Activated T-cell treated with anti-CD3 and anti-CD28 coated beads, Interleukin-2, amount 50 U/mL, for 24 hours (primary cell): ENCODE measurements around the gene ALLC.
A peak's percentile ranks its signal among the peaks of the same experiment; 100 is the strongest.
"Not testable (repeated sequence)": the region's sequence is repeated elsewhere in the genome, so short reads cannot be mapped to it uniquely, and the experiment has no call there.

Experiments
- DNase-seq: peaks from one replicate; pipeline ENCODE4 v3.0.0-alpha.2; 2020
- H3K27ac Mint-ChIP-seq: 2 replicates; pipeline ENCODE4 v1.8.0; 2020; ENCODE audit warnings: mild to moderate bottlenecking, mixed read lengths
- H3K27me3 Mint-ChIP-seq: 2 replicates; pipeline ENCODE4 v1.8.0; 2020; ENCODE audit warnings: mixed read lengths
- H3K36me3 Mint-ChIP-seq: 2 replicates; pipeline ENCODE4 v1.8.0; 2020; ENCODE audit warnings: low read depth, mixed read lengths
- H3K4me1 Mint-ChIP-seq: 2 replicates; pipeline ENCODE4 v1.8.0; 2020; ENCODE audit warnings: low read depth, mixed read lengths
- H3K4me3 Mint-ChIP-seq: 2 replicates; pipeline ENCODE4 v1.8.0; 2020; ENCODE audit warnings: mild to moderate bottlenecking, moderate library complexity, mixed read lengths
- H3K9me3 Mint-ChIP-seq: 2 replicates; pipeline ENCODE4 v1.8.0; 2020; ENCODE audit warnings: mixed read lengths

The ALLC gene

GRCh38 chr2:3652896-3653625 lies 4.9 kb upstream of the ALLC start:
- DNase-seq = no peak
- Mint-ChIP-seq H3K4me1 (peaks cover 17% of the 10 kb centered on the region), H3K36me3 (no peaks in the 10 kb centered on the region), H3K27ac (no peak overlapping the region), H3K4me3 (no peak overlapping the region), H3K9me3 (no peaks in the 10 kb centered on the region), H3K27me3 (no peaks in the 10 kb centered on the region)

DNA sequence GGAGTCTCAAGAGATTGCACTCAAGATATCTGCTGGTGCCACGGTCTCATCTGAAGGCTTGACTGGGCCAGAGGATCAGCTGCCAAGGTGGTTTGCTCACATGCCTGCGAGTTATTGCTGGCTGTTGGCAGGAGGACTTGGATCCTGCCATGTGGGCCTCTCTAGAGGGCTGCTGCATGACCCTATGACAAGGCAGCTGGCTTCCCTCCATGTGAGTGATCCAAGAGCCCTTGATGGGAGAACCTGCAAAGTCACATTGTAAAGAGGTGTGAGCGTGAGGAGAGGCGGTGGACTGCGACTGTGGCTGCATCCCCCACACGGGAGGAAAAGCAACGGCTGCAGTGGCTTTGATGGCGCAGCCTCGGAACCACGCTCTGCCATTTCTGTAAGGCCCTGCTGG lies 4.0 kb upstream of the ALLC start:
- no peak for DNase-seq
- peaks cover 17% of the 10 kb centered on the region for H3K4me1 Mint-ChIP-seq
- no peaks in the 10 kb centered on the region for H3K9me3 Mint-ChIP-seq
- no peak overlapping the region for H3K27ac Mint-ChIP-seq
- H3K27me3 Mint-ChIP-seq = no peaks in the 10 kb centered on the region
- no peak overlapping the region for H3K4me3 Mint-ChIP-seq
- H3K36me3 Mint-ChIP-seq = no peaks in the 10 kb centered on the region

DNA sequence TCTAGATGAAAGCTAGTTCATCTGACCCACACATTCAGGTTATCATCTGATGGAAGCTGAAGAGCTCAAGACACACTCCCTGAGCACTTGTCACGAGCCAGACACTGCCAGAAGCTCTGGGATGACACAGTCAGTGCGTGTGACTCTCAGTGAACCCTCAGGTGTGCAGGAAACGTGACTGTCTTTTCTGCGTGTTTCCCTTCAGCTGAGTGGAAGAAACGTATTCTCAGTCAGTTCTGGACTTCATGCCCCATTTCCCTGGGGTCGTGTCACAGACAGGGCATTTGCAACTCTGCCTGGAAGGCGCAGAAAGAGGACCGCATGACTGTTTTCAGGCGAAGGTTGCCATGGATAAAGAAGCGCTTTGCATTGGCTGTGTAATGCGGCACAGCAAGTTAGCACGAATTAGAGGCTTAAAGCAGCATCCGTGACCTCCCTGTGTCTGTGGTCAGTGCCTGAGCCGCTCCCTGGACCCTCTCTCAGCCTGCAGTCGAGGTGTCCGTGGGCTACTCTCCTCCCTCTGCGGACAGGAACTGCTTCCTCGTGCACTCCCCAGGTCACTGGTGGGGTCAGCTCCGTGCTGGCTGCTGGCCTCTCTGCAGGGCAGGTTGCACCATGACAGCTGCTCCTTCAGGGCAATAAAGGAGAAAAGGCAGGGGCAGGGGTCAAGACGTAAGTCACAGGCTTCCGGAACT lies 3.3 kb upstream of the ALLC start:
- no peak for DNase-seq
- Mint-ChIP-seq H3K27ac (no peak overlapping the region), H3K27me3 (no peaks in the 10 kb centered on the region), H3K4me3 (no peak overlapping the region), H3K36me3 (no peaks in the 10 kb centered on the region), H3K4me1 (peaks cover 20% of the 10 kb centered on the region), H3K9me3 (no peaks in the 10 kb centered on the region)

GRCh38 chr2:3655871-3656761 lies 1.9 kb upstream of the ALLC start:
- no peak for DNase-seq
- H3K4me3 Mint-ChIP-seq = no peak overlapping the region
- no peaks in the 10 kb centered on the region for H3K27me3 Mint-ChIP-seq
- no peak overlapping the region for H3K27ac Mint-ChIP-seq
- H3K9me3 Mint-ChIP-seq = no peaks in the 10 kb centered on the region
- H3K36me3 Mint-ChIP-seq = no peaks in the 10 kb centered on the region
- peaks cover 24% of the 10 kb centered on the region for H3K4me1 Mint-ChIP-seq

- H3K27ac Mint-ChIP-seq = no peak overlapping the region
- H3K36me3 Mint-ChIP-seq = no peaks in the 10 kb centered on the region
- DNase-seq = no peak
- H3K4me1 Mint-ChIP-seq = peaks cover 16% of the 10 kb centered on the region
- H3K27me3 Mint-ChIP-seq = no peaks in the 10 kb centered on the region
- no peaks in the 10 kb centered on the region for H3K9me3 Mint-ChIP-seq
- no peak overlapping the region for H3K4me3 Mint-ChIP-seq
Measured at GRCh38 chr2:3656762-3657721, 958 bp upstream of the ALLC start.

DNA sequence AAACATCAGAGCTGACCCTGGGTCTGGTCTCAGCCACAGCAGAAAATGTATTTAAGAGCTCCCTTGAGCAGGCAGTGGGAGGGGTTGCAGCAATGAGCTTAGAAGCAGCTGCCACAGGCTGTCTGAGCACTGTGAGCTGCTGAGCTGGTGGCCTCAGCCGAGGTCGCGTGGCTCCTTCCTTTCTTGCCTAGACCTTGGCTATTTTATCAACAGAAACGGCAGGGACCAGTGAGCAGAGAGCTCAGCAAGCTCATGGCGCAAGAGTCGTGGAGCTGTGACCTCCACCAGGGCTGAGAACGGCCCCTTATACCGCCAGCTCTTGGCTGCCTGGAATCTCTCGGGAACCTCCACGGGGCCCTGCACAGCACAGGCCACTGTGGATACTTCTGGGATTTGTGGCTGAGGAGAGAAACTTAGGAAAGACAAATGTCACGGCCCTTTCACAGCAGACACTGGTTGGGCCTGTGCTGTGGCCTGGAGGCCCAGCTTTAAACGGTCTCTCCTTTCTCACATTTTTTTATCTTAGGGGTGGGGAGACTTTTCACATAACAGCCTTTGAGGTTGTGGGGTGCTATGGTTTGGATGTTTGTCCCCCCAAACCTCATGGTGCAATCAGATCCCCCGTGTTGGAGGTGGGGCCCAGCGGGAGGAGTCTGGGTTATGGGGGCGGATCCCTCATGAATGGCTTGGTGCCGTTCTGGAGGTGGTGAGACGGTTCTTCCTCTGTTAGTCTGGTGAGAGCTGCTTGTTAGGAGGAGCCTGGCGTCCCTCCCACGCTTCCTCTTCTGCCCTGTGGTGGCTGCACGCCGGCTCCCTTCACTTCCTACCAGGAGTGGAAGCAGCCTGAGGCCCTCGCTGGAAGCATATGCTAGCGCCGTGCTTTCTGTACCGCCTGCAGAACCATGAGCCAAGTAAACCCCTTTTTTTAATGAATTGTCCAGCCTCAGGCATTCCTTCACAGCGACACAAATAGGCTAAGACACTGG lies 1.7 kb downstream of the ALLC start:
- Mint-ChIP-seq H3K27me3 (no peaks in the 10 kb centered on the region), H3K36me3 (no peaks in the 10 kb centered on the region), H3K4me1 (peaks cover 13% of the 10 kb centered on the region), H3K9me3 (no peaks in the 10 kb centered on the region), H3K4me3 (no peak overlapping the region), H3K27ac (no peak overlapping the region)
- DNase-seq = no peak

GRCh38 chr2:3660640-3661039 lies 2.6 kb downstream of the ALLC start:
- H3K27ac Mint-ChIP-seq, H3K4me3 Mint-ChIP-seq, H3K9me3 Mint-ChIP-seq, H3K36me3 Mint-ChIP-seq, DNase-seq, H3K27me3 Mint-ChIP-seq: not testable (repeated sequence)
- H3K4me1 Mint-ChIP-seq = peaks cover 13% of the 10 kb centered on the region

GRCh38 chr2:3661149-3661660 lies 3.2 kb downstream of the ALLC start:
- no peak overlapping the region for H3K27ac Mint-ChIP-seq
- DNase-seq = no peak
- H3K4me1 Mint-ChIP-seq = peaks cover 13% of the 10 kb centered on the region

DNA sequence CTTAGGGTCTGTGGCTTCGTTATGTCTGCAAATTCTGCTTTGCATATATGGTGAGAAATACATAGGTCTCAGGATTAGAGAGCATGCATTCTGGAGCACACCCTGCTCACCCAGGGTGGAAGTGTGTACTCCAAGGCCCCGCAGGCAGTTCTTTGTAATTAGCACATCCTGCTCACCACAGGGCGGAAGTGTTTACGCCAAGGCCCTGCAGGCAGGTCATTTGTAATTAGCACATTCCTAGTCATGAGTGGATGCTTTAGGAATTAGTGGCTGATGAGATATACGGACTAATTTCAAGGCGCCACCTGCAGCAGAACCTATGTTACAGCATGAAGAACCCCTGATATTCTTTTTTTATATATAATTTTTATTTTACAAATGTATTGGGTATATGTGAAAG lies 4.2 kb downstream of the ALLC start:
- H3K27ac Mint-ChIP-seq = no peak overlapping the region
- H3K4me3 Mint-ChIP-seq = no peak overlapping the region
- no peaks in the 10 kb centered on the region for H3K9me3 Mint-ChIP-seq
- H3K27me3 Mint-ChIP-seq = no peaks in the 10 kb centered on the region
- no peaks in the 10 kb centered on the region for H3K36me3 Mint-ChIP-seq
- peak; percentile 17 for DNase-seq
- peaks cover 13% of the 10 kb centered on the region for H3K4me1 Mint-ChIP-seq

More at GRCh38 chr2:3661149-3661660, 3.2 kb downstream of the ALLC start:
- Mint-ChIP-seq H3K4me3 (no peak overlapping the region), H3K27me3 (no peaks in the 10 kb centered on the region), H3K36me3 (no peaks in the 10 kb centered on the region), H3K9me3 (no peaks in the 10 kb centered on the region)

- Mint-ChIP-seq H3K4me1 (peaks cover 13% of the 10 kb centered on the region), H3K36me3 (no peaks in the 10 kb centered on the region), H3K27me3 (no peaks in the 10 kb centered on the region), H3K9me3 (no peaks in the 10 kb centered on the region), H3K4me3 (no peak overlapping the region), H3K27ac (no peak overlapping the region)
- no peak for DNase-seq
Measured at GRCh38 chr2:3664118-3664517, 6.1 kb downstream of the ALLC start.

GRCh38 chr2:3664925-3665324 lies 6.9 kb downstream of the ALLC start:
- DNase-seq = no peak
- Mint-ChIP-seq H3K4me3 (no peak overlapping the region), H3K9me3 (no peaks in the 10 kb centered on the region), H3K27ac (no peak overlapping the region), H3K4me1 (peaks cover 8% of the 10 kb centered on the region), H3K27me3 (no peaks in the 10 kb centered on the region), H3K36me3 (no peaks in the 10 kb centered on the region)

- peak; percentile 8 for DNase-seq
- H3K4me1 Mint-ChIP-seq = no peaks in the 10 kb centered on the region
- no peak overlapping the region for H3K27ac Mint-ChIP-seq
- no peaks in the 10 kb centered on the region for H3K36me3 Mint-ChIP-seq
- no peaks in the 10 kb centered on the region for H3K27me3 Mint-ChIP-seq
- no peak overlapping the region for H3K4me3 Mint-ChIP-seq
- H3K9me3 Mint-ChIP-seq = no peaks in the 10 kb centered on the region
Measured at GRCh38 chr2:3665886-3666612, 8.0 kb downstream of the ALLC start.
